SK-N-SH treated with all-trans-retinoic acid at 6 μM for 48 hours (cell line): Measurements from ENCODE around the gene LIPM.

ENCODE experiments used
- ATAC-seq: fragments of 200-7000 bp; cut with Tn5 transposase; 3 replicates; pipeline ENCODE4 v1.9.1; 2020; ENCODE audit warnings: mild to moderate bottlenecking, moderate library complexity
- ARNTL ChIP-seq: fragments of 450-650 bp; formaldehyde crosslinking; IDR thresholded peaks from 2 replicates; pipeline ENCODE4 v1.5.0; 2020; ENCODE audit warnings: low read depth, mild to moderate bottlenecking, moderate library complexity, borderline replicate concordance
- BACH2 ChIP-seq: fragments of 250-450 bp; sonication (Bioruptor Pico); IDR thresholded peaks from 2 replicates; pipeline ENCODE4 v1.9.0; 2021; ENCODE audit warnings: mild to moderate bottlenecking, borderline replicate concordance
- CSDC2 ChIP-seq: fragments of 250-450 bp; sonication (Bioruptor Pico); IDR thresholded peaks from 2 replicates; pipeline ENCODE4 v1.5.0; 2020; ENCODE audit warnings: mild to moderate bottlenecking, moderate library complexity
- ESRRG ChIP-seq: fragments of 250-450 bp; sonication (Bioruptor Pico); IDR thresholded peaks from 2 replicates; pipeline ENCODE4 v1.6.1; 2021; ENCODE audit warnings: mild to moderate bottlenecking
- GLIS3 ChIP-seq: fragments of 250-450 bp; sonication (Bioruptor Pico); IDR thresholded peaks from 2 replicates; pipeline ENCODE4 v1.5.0; 2020; ENCODE audit warnings: mild to moderate bottlenecking, moderate library complexity
- ISL1 ChIP-seq: fragments of 250-450 bp; sonication (Bioruptor Pico); IDR thresholded peaks from 2 replicates; pipeline ENCODE4 v2.1.2; 2022; ENCODE audit warnings: mild to moderate bottlenecking, moderate library complexity
- OSR1 ChIP-seq: fragments of 250-450 bp; sonication (Bioruptor Pico); IDR thresholded peaks from 2 replicates; pipeline ENCODE4 v1.8.0; 2022; ENCODE audit warnings: moderate library complexity, mild to moderate bottlenecking, inconsistent platforms
- PPARA ChIP-seq: fragments of 250-450 bp; sonication (Bioruptor Pico); IDR thresholded peaks from 2 replicates; pipeline ENCODE4 v1.5.0; 2020; ENCODE audit warnings: mild to moderate bottlenecking, borderline replicate concordance
- RARB ChIP-seq: fragments of 250-450 bp; sonication (Bioruptor Pico); IDR thresholded peaks from 2 replicates; pipeline ENCODE4 v1.8.0; 2021; ENCODE audit warnings: mild to moderate bottlenecking, moderate library complexity
- SNAI2 ChIP-seq: fragments of 250-450 bp; sonication (Bioruptor Pico); IDR thresholded peaks from 2 replicates; pipeline ENCODE4 v1.5.0; 2020; ENCODE audit warnings: mild to moderate bottlenecking, moderate library complexity
- TCF4 ChIP-seq: fragments of 250-450 bp; sonication (Bioruptor Pico); IDR thresholded peaks from 2 replicates; pipeline ENCODE4 v1.8.0; 2021; ENCODE audit warnings: mild to moderate bottlenecking, moderate library complexity, borderline replicate concordance
- ZC3H10 ChIP-seq: fragments of 250-450 bp; sonication (Bioruptor Pico); IDR thresholded peaks from 2 replicates; pipeline ENCODE4 v1.5.1; 2021; ENCODE audit warnings: mild to moderate bottlenecking, moderate library complexity
- ZFP3 ChIP-seq: fragments of 250-450 bp; sonication (Bioruptor Pico); IDR thresholded peaks from 2 replicates; pipeline ENCODE4 v1.5.0; 2020; ENCODE audit warnings: mild to moderate bottlenecking, moderate library complexity
- ZFP30 ChIP-seq: fragments of 450-650 bp; formaldehyde crosslinking; IDR thresholded peaks from 2 replicates; pipeline ENCODE4 v1.5.0; 2022; ENCODE audit warnings: mild to moderate bottlenecking, moderate library complexity
- ZNF565 ChIP-seq: fragments of 450-650 bp; formaldehyde crosslinking; conservative IDR thresholded peaks from 2 replicates; pipeline ENCODE4 v1.5.0; 2020; ENCODE audit warnings: low read depth, mild to moderate bottlenecking, moderate library complexity
- TF ChIP-seq, protein P1 (sequence below): fragments of 250-450 bp; sonication (Bioruptor Pico); IDR thresholded peaks from 2 replicates; pipeline ENCODE4 v1.5.0; 2020; ENCODE audit warnings: mild to moderate bottlenecking, moderate library complexity
- TF ChIP-seq, protein P2 (sequence below): fragments of 250-450 bp; sonication (Bioruptor Pico); IDR thresholded peaks from 2 replicates; pipeline ENCODE4 v1.8.0; 2020; ENCODE audit warnings: mild to moderate bottlenecking, moderate library complexity, borderline replicate concordance
- TF ChIP-seq, protein P3 (sequence below): fragments of 250-450 bp; sonication (Bioruptor Pico); IDR thresholded peaks from 2 replicates; pipeline ENCODE4 v1.5.1; 2020; ENCODE audit warnings: low read depth, mild to moderate bottlenecking, moderate library complexity

Gene LIPM

DNA sequence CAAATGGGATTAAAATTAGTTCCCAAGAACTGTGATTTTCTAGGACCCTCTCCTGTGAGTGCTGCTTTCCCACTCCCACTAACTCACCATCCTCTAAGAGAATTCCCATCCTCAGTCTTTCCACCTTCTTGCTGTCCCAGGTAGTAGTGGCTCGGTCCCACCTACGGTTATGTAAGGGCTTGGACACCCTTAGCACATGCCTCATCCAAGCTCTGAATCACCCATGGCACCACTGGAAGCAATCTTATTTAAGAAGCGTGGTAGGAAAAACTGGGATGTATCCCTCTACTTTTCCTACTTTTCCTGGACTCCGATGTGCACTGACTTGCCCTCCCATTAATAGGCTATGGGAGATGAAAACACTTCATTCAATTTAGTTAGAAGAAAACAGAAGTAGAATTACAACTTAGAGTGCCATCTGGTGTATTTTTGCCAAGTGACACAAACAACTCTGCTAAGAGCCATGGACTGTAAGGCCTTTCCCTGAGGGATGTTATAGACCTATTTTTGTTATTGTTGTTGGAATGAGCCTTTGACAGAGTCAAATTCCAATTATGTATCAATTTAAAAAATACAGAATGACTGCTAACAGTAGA lies 62.8 kb downstream of the LIPM start (continued):
- TF ChIP-seq, protein P1, sequence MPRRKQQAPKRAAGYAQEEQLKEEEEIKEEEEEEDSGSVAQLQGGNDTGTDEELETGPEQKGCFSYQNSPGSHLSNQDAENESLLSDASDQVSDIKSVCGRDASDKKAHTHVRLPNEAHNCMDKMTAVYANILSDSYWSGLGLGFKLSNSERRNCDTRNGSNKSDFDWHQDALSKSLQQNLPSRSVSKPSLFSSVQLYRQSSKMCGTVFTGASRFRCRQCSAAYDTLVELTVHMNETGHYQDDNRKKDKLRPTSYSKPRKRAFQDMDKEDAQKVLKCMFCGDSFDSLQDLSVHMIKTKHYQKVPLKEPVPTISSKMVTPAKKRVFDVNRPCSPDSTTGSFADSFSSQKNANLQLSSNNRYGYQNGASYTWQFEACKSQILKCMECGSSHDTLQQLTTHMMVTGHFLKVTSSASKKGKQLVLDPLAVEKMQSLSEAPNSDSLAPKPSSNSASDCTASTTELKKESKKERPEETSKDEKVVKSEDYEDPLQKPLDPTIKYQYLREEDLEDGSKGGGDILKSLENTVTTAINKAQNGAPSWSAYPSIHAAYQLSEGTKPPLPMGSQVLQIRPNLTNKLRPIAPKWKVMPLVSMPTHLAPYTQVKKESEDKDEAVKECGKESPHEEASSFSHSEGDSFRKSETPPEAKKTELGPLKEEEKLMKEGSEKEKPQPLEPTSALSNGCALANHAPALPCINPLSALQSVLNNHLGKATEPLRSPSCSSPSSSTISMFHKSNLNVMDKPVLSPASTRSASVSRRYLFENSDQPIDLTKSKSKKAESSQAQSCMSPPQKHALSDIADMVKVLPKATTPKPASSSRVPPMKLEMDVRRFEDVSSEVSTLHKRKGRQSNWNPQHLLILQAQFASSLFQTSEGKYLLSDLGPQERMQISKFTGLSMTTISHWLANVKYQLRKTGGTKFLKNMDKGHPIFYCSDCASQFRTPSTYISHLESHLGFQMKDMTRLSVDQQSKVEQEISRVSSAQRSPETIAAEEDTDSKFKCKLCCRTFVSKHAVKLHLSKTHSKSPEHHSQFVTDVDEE (CRISPR knock-in tag) = no peak
- TF ChIP-seq TCF4 (CRISPR knock-in tag) = no peak
- no peak for TF ChIP-seq OSR1
- no peak for TF ChIP-seq RARB (CRISPR knock-in tag)
- TF ChIP-seq, protein P2, sequence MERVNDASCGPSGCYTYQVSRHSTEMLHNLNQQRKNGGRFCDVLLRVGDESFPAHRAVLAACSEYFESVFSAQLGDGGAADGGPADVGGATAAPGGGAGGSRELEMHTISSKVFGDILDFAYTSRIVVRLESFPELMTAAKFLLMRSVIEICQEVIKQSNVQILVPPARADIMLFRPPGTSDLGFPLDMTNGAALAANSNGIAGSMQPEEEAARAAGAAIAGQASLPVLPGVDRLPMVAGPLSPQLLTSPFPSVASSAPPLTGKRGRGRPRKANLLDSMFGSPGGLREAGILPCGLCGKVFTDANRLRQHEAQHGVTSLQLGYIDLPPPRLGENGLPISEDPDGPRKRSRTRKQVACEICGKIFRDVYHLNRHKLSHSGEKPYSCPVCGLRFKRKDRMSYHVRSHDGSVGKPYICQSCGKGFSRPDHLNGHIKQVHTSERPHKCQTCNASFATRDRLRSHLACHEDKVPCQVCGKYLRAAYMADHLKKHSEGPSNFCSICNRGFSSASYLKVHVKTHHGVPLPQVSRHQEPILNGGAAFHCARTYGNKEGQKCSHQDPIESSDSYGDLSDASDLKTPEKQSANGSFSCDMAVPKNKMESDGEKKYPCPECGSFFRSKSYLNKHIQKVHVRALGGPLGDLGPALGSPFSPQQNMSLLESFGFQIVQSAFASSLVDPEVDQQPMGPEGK (CRISPR knock-in tag) = no peak
- TF ChIP-seq ESRRG (CRISPR knock-in tag) = no peak
- TF ChIP-seq ARNTL (CRISPR knock-in tag) = no peak
- no peak for TF ChIP-seq CSDC2

DNA sequence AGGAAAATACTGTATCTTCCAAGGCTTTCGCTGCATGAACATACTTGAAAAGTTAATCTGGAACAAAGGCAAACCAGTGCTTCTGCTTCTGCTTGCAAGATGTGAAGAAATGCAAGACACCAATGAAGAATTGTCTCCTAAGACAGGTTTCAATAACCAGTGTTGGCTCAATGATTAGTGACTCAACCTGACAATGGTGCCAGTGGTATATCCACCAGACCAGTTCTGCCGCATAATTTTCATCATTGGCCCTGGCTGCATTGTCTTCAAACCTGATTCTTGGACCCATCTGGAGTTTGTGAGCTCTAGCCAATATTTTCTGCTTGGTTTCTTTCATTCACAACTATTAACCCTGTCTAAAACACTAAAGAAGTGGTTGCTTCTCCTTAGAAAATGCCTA lies 63.9 kb downstream of the LIPM start:
- no peak for ATAC-seq

DNA sequence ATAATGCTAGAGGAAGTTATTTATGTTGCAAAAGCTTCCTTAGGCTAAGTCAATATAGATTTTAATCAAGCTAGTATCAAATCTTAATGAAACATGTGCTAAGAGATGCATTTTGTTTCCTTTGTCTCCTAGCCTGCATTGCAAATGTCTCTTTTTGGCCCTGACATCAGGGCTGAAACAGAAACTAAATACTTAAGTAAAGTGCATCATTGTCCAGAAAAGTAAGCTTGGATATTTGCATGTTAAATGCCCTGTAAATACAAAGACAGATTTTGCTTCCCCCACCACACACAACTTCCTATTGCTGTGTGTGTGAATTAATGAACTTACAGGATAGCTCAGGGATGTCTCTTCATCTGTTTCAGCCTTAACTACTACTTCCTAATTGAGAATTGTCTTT lies 67.6 kb downstream of the LIPM start:
- ATAC-seq = no peak
- TF ChIP-seq SNAI2 (CRISPR knock-in tag) = no peak
- TF ChIP-seq, protein P1 (CRISPR knock-in tag) = no peak
- no peak for TF ChIP-seq BACH2 (CRISPR knock-in tag)
- TF ChIP-seq CSDC2 = no peak
- no peak for TF ChIP-seq PPARA (CRISPR knock-in tag)
- TF ChIP-seq RARB (CRISPR knock-in tag) = no peak
- no peak for TF ChIP-seq ZFP3 (CRISPR knock-in tag)
- TF ChIP-seq, protein P2 (CRISPR knock-in tag) = no peak
- TF ChIP-seq ZFP30 (CRISPR knock-in tag) = no peak
- TF ChIP-seq, protein P3, sequence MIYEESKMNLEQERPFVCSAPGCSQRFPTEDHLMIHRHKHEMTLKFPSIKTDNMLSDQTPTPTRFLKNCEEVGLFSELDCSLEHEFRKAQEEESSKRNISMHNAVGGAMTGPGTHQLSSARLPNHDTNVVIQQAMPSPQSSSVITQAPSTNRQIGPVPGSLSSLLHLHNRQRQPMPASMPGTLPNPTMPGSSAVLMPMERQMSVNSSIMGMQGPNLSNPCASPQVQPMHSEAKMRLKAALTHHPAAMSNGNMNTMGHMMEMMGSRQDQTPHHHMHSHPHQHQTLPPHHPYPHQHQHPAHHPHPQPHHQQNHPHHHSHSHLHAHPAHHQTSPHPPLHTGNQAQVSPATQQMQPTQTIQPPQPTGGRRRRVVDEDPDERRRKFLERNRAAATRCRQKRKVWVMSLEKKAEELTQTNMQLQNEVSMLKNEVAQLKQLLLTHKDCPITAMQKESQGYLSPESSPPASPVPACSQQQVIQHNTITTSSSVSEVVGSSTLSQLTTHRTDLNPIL (CRISPR knock-in tag) = no peak
- no peak for TF ChIP-seq ARNTL (CRISPR knock-in tag)
- TF ChIP-seq ZC3H10 = no peak
- no peak for TF ChIP-seq OSR1
- no peak for TF ChIP-seq TCF4 (CRISPR knock-in tag)
- TF ChIP-seq GLIS3 (CRISPR knock-in tag) = no peak

More for the DNA sequence above, 63.9 kb downstream of the LIPM start:
- TF ChIP-seq ZFP30 (CRISPR knock-in tag) = no peak
- no peak for TF ChIP-seq ESRRG (CRISPR knock-in tag)
- TF ChIP-seq, protein P3 (CRISPR knock-in tag) = no peak
- TF ChIP-seq, protein P2 (CRISPR knock-in tag) = no peak
- no peak for TF ChIP-seq GLIS3 (CRISPR knock-in tag)
- no peak for TF ChIP-seq SNAI2 (CRISPR knock-in tag)
- TF ChIP-seq OSR1 = no peak
- no peak for TF ChIP-seq ZNF565
- TF ChIP-seq ISL1 (CRISPR knock-in tag) = no peak
- no peak for TF ChIP-seq TCF4 (CRISPR knock-in tag)
